Bronchial epithelial cell (primary cell): ENCODE results near the gene ANK3. TPM values are rescaled to one million over a fixed set of nuclear protein-coding genes. Genes with fewer than 3 reads are reported as not detected.

Experiments used
- DNase-seq: peaks from one replicate; pipeline ENCODE4 v3.0.0-alpha.2; 2010; ENCODE audit warnings: low read depth
- FAIRE-seq: peaks from 2 replicates; lab custom pipeline; 2011; peaks lifted over from hg19 to GRCh38; lab: Jason Lieb, UNC
- H3K27me3 ChIP-seq: 2 replicates; pipeline ENCODE4 v1.5.1; 2011; ENCODE audit warnings: low read length; ENCODE audit not compliant: control insufficient read depth, insufficient read depth
- H3K36me3 ChIP-seq: 2 replicates; pipeline ENCODE4 v1.5.1; 2011; ENCODE audit warnings: low read length; ENCODE audit not compliant: control insufficient read depth, insufficient read depth
- H3K4me3 ChIP-seq: 2 replicates; pipeline ENCODE4 v1.5.1; 2011; ENCODE audit warnings: mild to moderate bottlenecking, low read depth, low read length, control low read depth
- total RNA-seq: library from RNA; depleted of rRNA; stranded (reverse); fragments of >200 nt; gene quantifications from 2 replicates; pipeline ENCODE4 v1.2.1, GENCODE V29; 2014
- TF ChIP-seq, protein P1 (sequence below): IDR thresholded peaks from 2 replicates; pipeline ENCODE4 v1.5.1; 2011; ENCODE audit warnings: mild to moderate bottlenecking, moderate library complexity, low read length, control low read depth, inconsistent platforms; ENCODE audit not compliant: insufficient read depth, severe bottlenecking

ANK3 gene
- total RNA-seq, 1 donor from 2014 or later, result 7.9 TPM

DNA sequence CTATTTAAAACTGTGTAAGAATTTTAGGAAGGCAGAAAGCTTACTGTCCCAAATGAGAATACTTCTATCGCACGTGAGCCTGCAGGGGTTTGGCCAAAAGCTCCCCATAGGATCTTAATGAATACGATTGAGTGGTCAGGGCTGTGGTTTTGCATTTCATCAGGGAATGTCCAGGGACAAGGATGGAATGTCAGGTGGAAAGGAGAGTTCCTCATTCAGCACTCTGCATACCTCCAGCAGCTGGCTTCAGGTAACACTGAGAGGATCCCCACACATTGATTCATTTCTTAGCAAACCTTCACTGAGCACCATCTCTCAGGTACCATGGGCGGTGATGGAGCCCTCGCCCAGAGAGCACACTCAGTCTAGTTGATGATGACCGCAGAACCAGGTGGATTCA lies 27.2 kb downstream of the ANK3 start:
- DNase-seq, result no peak
- Histone ChIP-seq H3K4me3 (no peak overlapping the region), H3K27me3 (no peaks in the 10 kb centered on the region), H3K36me3 (no peaks in the 10 kb centered on the region)
- TF ChIP-seq, protein P1, sequence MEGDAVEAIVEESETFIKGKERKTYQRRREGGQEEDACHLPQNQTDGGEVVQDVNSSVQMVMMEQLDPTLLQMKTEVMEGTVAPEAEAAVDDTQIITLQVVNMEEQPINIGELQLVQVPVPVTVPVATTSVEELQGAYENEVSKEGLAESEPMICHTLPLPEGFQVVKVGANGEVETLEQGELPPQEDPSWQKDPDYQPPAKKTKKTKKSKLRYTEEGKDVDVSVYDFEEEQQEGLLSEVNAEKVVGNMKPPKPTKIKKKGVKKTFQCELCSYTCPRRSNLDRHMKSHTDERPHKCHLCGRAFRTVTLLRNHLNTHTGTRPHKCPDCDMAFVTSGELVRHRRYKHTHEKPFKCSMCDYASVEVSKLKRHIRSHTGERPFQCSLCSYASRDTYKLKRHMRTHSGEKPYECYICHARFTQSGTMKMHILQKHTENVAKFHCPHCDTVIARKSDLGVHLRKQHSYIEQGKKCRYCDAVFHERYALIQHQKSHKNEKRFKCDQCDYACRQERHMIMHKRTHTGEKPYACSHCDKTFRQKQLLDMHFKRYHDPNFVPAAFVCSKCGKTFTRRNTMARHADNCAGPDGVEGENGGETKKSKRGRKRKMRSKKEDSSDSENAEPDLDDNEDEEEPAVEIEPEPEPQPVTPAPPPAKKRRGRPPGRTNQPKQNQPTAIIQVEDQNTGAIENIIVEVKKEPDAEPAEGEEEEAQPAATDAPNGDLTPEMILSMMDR, result no peak
- peak; percentile 82 for FAIRE-seq

DNA sequence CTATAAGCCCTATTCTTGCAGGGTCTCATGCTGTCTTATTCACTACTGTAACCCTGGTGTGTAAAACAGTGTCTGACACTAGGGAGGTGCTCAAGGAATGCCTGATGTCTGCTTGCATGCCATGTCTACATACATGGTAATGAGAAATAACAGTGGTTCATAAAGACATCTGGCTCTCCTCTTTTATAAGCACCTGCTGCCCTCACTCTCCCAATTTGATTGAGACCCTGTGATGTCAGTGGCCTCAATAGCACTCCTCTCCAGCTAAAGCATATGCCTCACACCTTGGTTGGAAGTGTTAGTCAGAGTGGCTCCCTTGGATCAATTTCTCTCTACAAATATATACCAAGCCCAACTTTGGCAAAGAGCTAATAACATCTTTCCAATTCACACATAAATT lies 30.6 kb downstream of the ANK3 start:
- H3K36me3 ChIP-seq, result no peaks in the 10 kb centered on the region
- FAIRE-seq, result no peak

DNA sequence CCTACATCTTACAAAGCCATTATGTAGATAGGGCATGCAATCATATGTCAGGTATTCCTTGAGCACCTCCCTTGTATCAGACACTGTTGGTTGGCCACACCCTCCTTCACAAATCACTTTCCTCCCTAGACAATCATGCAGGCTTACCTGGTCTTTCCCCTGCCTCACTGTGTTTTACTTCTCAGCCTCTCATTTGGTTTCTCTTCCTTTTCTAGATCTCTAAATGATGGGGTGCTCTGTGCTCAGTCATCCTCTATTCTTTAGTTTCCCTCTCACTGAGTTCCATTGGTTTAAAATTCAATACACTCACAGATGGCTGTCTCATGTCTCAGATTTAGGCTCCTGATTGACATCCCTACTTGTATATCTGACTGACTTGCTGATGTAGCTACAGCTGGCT lies 31.4 kb downstream of the ANK3 start:
- peak; percentile 8 for DNase-seq
- H3K4me3 ChIP-seq, result no peak overlapping the region
- FAIRE-seq, result no peak
- TF ChIP-seq, protein P1, result no peak
- H3K27me3 ChIP-seq, result no peaks in the 10 kb centered on the region
- H3K36me3 ChIP-seq, result no peaks in the 10 kb centered on the region

More for the DNA sequence above, 30.6 kb downstream of the ANK3 start:
- TF ChIP-seq, protein P1, result no peak
- no peak for DNase-seq
- Histone ChIP-seq H3K27me3 (no peaks in the 10 kb centered on the region), H3K4me3 (no peak overlapping the region)

DNA sequence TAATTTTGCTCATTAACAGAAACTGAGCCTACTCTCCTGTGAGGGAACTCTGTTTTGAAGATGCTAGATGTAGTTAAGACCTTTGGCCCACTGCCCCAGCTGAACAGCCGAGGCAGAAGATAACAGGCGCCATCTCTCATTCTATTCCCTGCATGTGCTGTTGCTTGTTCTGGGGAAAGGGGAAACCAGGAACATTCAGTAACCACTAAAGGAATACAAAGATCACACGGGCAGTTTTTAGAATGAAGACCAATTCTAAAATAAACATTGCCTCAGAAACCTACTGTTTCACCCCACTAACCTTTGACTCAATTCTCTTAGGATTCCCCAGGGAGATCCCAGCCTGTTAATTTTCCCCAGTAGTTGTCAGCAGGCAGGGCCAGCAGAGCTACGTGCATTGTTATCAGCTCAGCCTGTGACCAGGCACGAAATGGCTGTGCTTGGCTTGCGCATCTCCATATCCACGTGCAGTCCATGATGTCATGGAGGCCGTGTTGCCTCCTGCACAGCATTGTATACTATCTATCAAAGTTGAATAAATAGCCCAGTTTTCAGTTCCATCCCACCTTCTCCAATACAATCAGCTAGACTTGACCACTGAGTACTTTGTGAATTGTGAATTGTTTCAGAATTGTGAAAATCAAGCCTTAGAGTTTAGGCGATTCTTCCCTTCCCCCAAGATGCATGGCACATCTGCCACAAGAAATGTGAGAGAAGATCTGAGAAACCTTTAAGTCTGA lies 36.0 kb downstream of the ANK3 start:
- DNase-seq, result no peak
- H3K27me3 ChIP-seq, result no peaks in the 10 kb centered on the region
- no peak overlapping the region for H3K4me3 ChIP-seq
- TF ChIP-seq, protein P1, result no peak
- FAIRE-seq, result peak; percentile 36
- H3K36me3 ChIP-seq, result no peaks in the 10 kb centered on the region

DNA sequence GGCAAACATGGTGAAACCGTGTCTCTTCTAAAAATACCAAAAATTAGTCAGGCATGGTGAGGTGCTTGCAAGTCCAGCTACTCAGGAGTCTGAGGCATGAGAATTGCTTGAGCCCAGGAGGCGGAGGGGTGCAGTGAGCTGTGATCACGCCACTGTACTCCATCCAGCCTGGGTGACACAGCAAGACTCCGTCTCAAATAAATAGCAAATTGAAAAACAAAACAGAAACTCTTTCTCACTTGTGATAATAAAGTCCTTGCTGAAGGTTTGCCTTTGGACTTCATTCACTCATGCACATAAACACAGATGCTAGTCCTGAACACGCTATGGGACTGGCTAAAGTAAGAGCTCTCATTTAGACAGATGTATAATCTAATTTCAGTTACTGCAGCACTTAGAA lies 37.6 kb downstream of the ANK3 start:
- DNase-seq (no peak), FAIRE-seq (no peak)
- Histone ChIP-seq H3K27me3 (no peaks in the 10 kb centered on the region), H3K4me3 (no peak overlapping the region), H3K36me3 (no peaks in the 10 kb centered on the region)
- TF ChIP-seq, protein P1, result no peak
